ENCODE measurements around the gene GFOD1.

Gene GFOD1

DNA sequence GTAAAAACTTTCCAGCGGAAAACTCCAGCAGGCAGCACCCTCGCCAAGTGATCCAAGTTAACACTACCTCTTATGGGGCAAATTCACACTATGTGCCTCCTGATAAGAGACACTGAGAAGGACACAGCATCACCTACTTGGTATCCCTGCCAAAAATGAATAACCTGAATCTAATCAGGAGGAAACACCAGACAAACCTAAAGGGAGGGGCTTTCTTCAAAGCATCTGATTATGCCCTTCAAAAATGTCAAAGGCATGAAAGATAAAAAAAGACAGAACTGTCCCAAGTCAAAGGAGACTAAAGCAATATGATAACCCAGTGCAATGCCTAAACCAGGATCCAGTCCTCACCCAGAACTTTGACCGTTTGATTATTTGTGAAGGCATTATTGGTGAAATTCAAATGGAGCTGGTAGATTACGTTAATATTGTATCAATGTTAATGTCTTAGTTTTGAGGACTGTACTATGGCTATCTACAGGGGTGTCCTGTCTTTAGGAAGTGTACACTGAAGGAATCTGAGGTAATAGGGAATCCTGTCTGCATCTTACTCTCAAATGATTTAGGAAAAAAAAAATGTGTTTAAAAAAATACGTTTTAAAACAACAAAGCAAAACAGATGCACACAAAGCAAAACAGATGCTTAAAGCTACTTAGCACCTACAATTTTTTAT, 167.4 kb downstream of the GFOD1 start:
- no peak for DNase-seq (ENCODE audit: low read depth in 2 of 2)

DNA sequence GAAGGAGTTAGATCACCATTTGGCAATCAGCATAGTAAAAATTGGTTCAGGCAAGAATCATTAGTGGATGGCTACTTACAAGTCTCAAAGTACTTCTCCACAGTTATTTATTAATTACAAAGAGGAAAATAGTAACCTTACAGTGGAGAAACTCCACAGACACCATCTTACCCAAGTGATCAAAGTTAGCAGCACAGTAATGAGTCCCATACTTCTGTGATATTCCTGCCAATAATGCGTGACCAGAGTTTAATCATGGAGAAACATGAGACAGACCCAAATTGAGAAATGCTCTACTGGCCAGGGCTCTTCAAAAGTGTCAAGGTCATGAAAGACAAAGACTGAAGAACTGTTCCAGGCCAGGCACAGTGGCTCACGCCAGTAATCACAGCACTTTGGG, 168.6 kb downstream of the GFOD1 start:
- no peak for DNase-seq (ENCODE audit: low read depth in 2 of 2)

DNA sequence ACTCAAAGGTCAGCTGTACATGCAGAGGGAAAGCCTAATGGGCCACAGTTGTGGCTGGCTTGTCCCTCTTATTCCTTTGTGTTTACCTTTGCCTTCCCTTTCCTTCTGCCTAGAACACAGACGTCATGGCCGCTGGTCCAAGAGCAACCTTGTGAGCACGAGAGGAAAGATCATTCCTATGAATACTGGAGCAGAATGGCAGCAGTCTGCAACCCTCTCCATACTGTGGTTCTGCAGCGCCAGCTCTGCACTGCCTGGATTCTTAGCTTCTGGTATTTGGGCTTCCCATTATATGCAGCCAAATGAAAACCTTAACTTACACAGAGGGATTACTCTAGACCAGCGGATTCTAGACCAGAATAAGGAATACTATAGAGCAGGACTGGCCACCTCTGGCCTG, 171.5 kb downstream of the GFOD1 start:
- DNase-seq (ENCODE audit: low read depth in 2 of 2) = no peak

DNA sequence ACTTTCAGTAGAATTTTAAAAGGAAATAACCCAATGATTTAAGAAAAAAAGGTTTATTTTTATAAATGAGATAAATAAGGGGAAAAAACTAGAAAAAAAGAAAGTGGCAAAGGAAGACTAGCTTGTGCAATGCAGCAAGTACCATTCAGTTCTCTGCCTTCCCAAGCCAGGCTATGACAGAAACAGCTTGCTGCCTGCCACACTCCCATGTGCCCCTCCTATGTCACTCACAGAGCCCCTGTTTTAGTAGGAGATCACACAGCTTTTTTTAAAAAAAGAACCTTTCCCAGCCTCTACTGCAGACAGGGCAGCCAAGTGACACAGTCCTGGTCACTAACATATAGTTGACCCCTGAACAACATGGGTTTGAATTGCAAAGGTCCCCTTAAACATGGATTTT, 172.6 kb downstream of the GFOD1 start:
- DNase-seq (ENCODE audit: low read depth in 2 of 2) = no peak

DNA sequence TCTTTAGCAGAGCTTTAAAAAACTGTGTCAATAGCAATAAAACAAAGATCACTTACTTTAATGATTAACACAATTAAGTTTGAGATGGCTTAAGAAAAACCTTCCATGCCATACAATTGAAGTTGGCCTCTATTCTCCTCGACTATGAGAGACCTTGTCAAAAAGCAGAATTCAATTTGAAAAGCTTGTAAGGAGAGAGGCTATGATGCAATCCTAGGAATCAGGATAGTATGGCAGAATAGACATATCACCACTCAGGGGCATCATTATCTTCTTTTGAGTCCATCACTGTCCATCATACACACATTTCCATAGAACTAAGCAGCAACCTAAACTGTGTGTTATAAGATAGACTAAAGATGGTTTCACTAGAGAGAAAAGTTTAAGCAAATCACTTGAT, 176.2 kb downstream of the GFOD1 start:
- DNase-seq (ENCODE audit: low read depth in 2 of 2) = no peak

DNA sequence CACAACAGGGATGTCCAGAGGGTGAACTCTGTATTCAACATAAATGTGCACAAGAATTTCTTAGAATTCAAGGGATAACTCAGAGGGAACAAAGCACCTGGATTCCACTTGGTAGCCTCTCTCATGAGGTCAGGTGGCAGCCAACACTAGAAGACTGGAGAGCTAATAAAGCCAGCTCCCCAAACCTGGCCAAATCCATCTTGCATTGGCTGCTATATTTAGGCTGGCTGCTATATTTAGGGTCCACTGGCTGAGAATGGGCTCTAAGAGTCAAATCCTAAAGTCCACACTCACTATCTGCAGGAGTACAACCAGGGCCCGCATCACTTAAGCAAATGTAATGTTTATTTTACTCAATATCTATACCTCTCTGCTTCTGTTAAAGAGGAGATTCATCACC, 179.1 kb downstream of the GFOD1 start:
- DNase-seq (ENCODE audit: low read depth in 2 of 2) = no peak

All from fibroblast of skin of left quadriceps (primary cell).